Esophagus squamous epithelium (tissue), 5 donors: Measurements from ENCODE around the gene KIFBP. TPM values are rescaled to one million over a fixed set of nuclear protein-coding genes. Genes with fewer than 3 reads are reported as not detected.
"Not testable (repeated sequence)": the region's sequence is repeated elsewhere in the genome, so short reads cannot be mapped to it uniquely, and the experiment has no call there.

Experiments
- DNase-seq: peaks from one replicate; lab custom pipeline; 2025; lab: John Stamatoyannopoulos, UW
- H3K27ac ChIP-seq, 4 donors: fragments of 200-600 bp; sonication (generic); one replicate each; pipeline ENCODE4 v1.5.1; 2016 to 2019; ENCODE audit warnings: mild to moderate bottlenecking in 1 of 4
- H3K27me3 ChIP-seq, 4 donors: fragments of 200-600 bp; sonication (generic); 1 replicate in 3 of 4; 2 replicates in 1 of 4; pipeline versions ENCODE4 v1.5.1 to v1.6.0; 2017 to 2021; ENCODE audit warnings: antibody characterized with exemption in 1 of 4
- H3K36me3 ChIP-seq, 3 donors: fragments of 200-600 bp; sonication (generic); one replicate each; pipeline ENCODE4 v1.5.1; 2016 to 2019
- H3K4me1 ChIP-seq, 3 donors: fragments of 200-600 bp; sonication (generic); one replicate each; pipeline ENCODE4 v1.5.1; 2017 to 2019
- H3K4me3 ChIP-seq, 4 donors: fragments of 200-600 bp; sonication (generic); 1 replicate in 3 of 4; 2 replicates in 1 of 4; pipeline ENCODE4 v1.5.1; 2016 to 2019; ENCODE audit warnings: mild to moderate bottlenecking in 2 of 4, moderate library complexity in 1 of 4
- H3K9me3 ChIP-seq, 3 donors: fragments of 200-600 bp; sonication (generic); one replicate each; pipeline ENCODE4 v1.5.1; 2016 to 2019
- POLR2A ChIP-seq, 4 donors: fragments of 450-650 bp; IDR thresholded peaks; one replicate each; pipeline ENCODE4 v1.6.1; 2017; ENCODE audit warnings: antibody characterized with exemption in 4 of 4, mild to moderate bottlenecking in 4 of 4, moderate library complexity in 3 of 4
- WGBS, 2 donors: methylation state at CpG; one replicate each; pipeline ENCODE4 v1.1.5; 2018; 5-methylcytosine and 5-hydroxymethylcytosine counted together
- intact Hi-C: fragments of 100-400 bp; cut with DNase I; formaldehyde crosslinking; loops from one replicate; pipeline ENCODE4 v1.15.0; 2022
- total RNA-seq, 4 donors: library from RNA; depleted of rRNA; stranded (reverse); fragments of >200 nt; gene quantifications; one replicate each; pipeline ENCODE4 v1.1.0, GENCODE V29; 2016
- TF ChIP-seq, protein P1 (sequence below), 6 experiments: fragments of 450-650 bp in 4 of 6; fragments of 200-600 bp in 2 of 6; sonication (generic) in 2 of 6; IDR thresholded peaks; one replicate each; pipeline ENCODE4 v1.5.1; 2016 to 2019; ENCODE audit warnings: antibody characterized with exemption in 6 of 6, mild to moderate bottlenecking in 4 of 6, moderate library complexity in 4 of 6
- donor health status: DM: yes; HTN: yes; CAD: no.

KIFBP gene, protein sequence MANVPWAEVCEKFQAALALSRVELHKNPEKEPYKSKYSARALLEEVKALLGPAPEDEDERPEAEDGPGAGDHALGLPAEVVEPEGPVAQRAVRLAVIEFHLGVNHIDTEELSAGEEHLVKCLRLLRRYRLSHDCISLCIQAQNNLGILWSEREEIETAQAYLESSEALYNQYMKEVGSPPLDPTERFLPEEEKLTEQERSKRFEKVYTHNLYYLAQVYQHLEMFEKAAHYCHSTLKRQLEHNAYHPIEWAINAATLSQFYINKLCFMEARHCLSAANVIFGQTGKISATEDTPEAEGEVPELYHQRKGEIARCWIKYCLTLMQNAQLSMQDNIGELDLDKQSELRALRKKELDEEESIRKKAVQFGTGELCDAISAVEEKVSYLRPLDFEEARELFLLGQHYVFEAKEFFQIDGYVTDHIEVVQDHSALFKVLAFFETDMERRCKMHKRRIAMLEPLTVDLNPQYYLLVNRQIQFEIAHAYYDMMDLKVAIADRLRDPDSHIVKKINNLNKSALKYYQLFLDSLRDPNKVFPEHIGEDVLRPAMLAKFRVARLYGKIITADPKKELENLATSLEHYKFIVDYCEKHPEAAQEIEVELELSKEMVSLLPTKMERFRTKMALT
- 10 to 100 TPM; 15.5 to 31.0 (median 16.4) TPM for total RNA-seq

DNA sequence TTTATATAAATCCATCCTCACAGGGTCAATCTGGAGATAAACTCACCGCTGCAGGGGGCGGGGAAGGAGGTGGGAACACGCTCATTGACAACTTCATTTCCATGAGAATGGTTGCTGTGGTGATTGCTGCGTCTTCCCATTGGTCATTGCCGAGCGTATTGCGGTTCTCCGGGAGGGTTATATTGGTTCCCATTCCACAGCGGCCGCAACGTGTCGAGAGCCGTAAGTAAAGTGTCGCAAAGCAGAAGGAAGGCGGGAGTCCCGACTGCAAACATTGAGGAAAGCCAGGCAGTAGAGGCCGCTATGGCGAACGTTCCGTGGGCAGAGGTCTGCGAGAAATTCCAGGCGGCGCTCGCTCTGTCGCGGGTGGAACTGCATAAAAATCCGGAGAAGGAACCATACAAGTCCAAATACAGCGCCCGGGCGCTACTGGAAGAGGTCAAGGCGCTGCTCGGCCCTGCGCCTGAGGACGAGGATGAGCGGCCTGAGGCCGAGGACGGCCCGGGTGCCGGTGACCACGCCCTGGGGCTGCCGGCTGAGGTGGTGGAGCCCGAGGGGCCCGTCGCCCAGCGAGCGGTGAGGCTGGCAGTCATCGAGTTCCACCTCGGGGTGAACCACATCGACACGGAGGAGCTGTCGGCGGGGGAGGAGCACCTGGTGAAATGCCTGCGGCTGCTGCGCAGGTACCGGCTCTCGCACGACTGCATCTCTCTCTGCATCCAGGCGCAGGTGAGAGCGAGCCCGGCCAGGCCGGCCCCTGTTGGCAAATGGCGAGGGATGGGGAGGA is at the start of gene KIFBP:
TSS of gene KIFBP (plus strand) at position 274 of the 787 bp plus-strand sequence. CDS start at position 304, 30 bp downstream.
- peak in 3 of 4 donors; percentile 77 to 80 (median 77) for TF ChIP-seq POLR2A (IDR thresholded peaks at IDR 0.05)
- TF ChIP-seq, protein P1, sequence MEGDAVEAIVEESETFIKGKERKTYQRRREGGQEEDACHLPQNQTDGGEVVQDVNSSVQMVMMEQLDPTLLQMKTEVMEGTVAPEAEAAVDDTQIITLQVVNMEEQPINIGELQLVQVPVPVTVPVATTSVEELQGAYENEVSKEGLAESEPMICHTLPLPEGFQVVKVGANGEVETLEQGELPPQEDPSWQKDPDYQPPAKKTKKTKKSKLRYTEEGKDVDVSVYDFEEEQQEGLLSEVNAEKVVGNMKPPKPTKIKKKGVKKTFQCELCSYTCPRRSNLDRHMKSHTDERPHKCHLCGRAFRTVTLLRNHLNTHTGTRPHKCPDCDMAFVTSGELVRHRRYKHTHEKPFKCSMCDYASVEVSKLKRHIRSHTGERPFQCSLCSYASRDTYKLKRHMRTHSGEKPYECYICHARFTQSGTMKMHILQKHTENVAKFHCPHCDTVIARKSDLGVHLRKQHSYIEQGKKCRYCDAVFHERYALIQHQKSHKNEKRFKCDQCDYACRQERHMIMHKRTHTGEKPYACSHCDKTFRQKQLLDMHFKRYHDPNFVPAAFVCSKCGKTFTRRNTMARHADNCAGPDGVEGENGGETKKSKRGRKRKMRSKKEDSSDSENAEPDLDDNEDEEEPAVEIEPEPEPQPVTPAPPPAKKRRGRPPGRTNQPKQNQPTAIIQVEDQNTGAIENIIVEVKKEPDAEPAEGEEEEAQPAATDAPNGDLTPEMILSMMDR (IDR thresholded peaks at IDR 0.05) = peak in 5 of 6 experiments; percentile 22 to 40 (median 32)
- peak within 1 kb of the TSS; percentile 87 to 93 (median 90) for H3K27ac ChIP-seq
- no peaks in the 10 kb centered on the region for H3K9me3 ChIP-seq
- DNase-seq = peak; percentile 53
- peaks cover 4 to 23% (median 8%) of the 10 kb centered on the region in 3 donors for H3K36me3 ChIP-seq
- H3K4me1 ChIP-seq = peaks cover 13 to 55% (median 25%) of the 10 kb centered on the region in 3 donors
- 0% methylated on average over 11 to 33 of the region's 62 CpGs for WGBS, 2 donors
- H3K4me3 ChIP-seq = peak within 1 kb of the TSS; percentile 84 to 99 (median 90)
- intact Hi-C loops = no loop called here
- H3K27me3 ChIP-seq = no peaks in the 10 kb centered on the region

DNA sequence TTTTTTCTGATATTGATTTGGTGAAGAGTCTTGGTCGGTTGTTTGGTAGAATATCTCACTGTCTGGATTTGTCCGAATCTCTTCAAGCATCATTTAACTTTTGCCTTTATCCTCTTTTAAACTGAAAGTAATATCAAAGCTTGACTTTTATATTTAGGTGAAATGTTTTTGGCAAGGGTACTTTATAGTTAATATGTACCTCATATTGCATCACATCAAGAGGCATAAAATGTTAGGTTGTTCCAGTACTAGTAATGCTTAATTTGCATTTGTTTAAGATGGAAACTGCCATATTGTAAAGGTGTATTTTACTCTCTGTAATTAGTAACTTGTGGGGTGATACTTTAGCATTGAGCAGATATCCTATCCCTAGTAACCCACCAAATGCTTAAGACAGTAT is 49.7 kb upstream of the KIFBP start:
- WGBS, 2 donors = 86 to 95% methylated on average over 2 of the region's 2 CpGs
- intact Hi-C loops = no loop called here
- H3K27me3 ChIP-seq = no peaks in the 10 kb centered on the region
- DNase-seq = no peak
- no peak overlapping the region for H3K27ac ChIP-seq
- TF ChIP-seq POLR2A (IDR thresholded peaks at IDR 0.05) = no peak
- TF ChIP-seq, protein P1 (IDR thresholded peaks at IDR 0.05) = no peak
- H3K4me1 ChIP-seq = no peaks in the 10 kb centered on the region
- no peak overlapping the region for H3K4me3 ChIP-seq
- H3K9me3 ChIP-seq = no peaks in the 10 kb centered on the region
- peaks cover 0 to 100% (median 13%) of the 10 kb centered on the region in 3 donors for H3K36me3 ChIP-seq

- H3K4me1 ChIP-seq, H3K27ac ChIP-seq, DNase-seq, H3K4me3 ChIP-seq, intact Hi-C loops, H3K27me3 ChIP-seq, H3K9me3 ChIP-seq: not testable (repeated sequence)
- peaks cover 0 to 100% (median 10%) of the 10 kb centered on the region in 3 donors for H3K36me3 ChIP-seq
These were observed 47.7 kb upstream of the KIFBP start for GRCh38 chr10:68940917-68941316.

DNA sequence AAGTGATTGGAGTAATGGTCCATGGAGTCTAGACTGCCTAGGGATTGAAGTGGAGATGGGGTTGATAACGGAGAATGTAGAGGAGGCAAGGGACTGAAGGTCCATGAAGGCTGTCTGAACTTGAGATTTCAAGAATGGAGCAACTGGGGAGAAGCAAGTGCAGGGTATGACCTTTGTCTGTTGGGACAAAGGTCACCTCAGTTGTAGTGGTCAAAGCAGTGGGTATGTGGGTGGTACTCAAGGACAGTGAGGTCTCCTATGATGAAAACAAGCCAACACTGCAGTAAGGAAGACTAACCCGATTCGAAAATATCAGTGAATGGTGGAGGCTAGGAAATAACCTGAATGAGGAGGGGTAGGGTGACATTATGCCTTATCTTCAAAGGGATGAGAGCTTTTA is 38.0 kb upstream of the KIFBP start:
- Histone ChIP-seq H3K4me1 (peaks cover 0 to 9% (median 4%) of the 10 kb centered on the region in 3 donors), H3K27me3 (no peaks in the 10 kb centered on the region), H3K36me3 (peaks cover 0 to 68% (median 19%) of the 10 kb centered on the region in 3 donors), H3K9me3 (no peaks in the 10 kb centered on the region), H3K4me3 (no peak overlapping the region), H3K27ac (no peak overlapping the region)
- DNase-seq = no peak
- intact Hi-C loops = no loop called here
- WGBS, 2 donors = 95 to 96% methylated on average over 3 of the region's 3 CpGs
- TF ChIP-seq, protein P1 (IDR thresholded peaks at IDR 0.05) = no peak
- TF ChIP-seq POLR2A (IDR thresholded peaks at IDR 0.05) = no peak

DNA sequence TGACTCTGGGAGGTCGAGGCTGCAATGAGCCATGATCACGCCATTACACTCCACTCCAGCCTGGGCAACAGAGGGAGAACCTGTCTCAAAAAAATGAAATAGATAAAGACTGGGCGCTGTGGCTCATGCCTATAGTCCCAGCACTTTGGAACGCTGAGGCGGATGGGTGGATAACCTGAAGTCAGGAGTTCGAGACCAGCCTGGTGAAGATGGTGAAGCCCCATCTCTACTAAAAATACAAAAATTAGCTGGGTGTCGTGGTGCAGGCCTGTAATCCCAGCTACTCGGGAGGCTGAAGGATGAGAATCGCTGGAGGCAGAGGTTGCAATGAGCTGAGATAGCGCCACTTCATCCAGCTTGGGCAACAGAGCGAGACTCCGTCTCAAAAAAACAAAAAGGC is 33.7 kb upstream of the KIFBP start:
- TF ChIP-seq, protein P1 (IDR thresholded peaks at IDR 0.05) = no peak
- no peak for TF ChIP-seq POLR2A (IDR thresholded peaks at IDR 0.05)
- Histone ChIP-seq H3K4me1 (peaks cover 0 to 39% (median 17%) of the 10 kb centered on the region in 3 donors), H3K27me3 (no peaks in the 10 kb centered on the region), H3K27ac (peak overlapping the region in 1 of 4 donors; percentile 98), H3K4me3 (peak overlapping the region in 1 of 4 donors; percentile 100), H3K9me3 (no peaks in the 10 kb centered on the region), H3K36me3 (peaks cover 0 to 33% (median 0%) of the 10 kb centered on the region in 3 donors)
- intact Hi-C loops = no loop called here
- 88 to 93% methylated on average over 12 of the region's 12 CpGs for WGBS, 2 donors
- DNase-seq = no peak
